Activated naive CD8-positive, alpha-beta T cell treated with anti-CD3 and anti-CD28 coated beads for 36 hours (primary cell): Measurements from ENCODE around the gene POGLUT3. TPM values are rescaled to one million over a fixed set of nuclear protein-coding genes. Genes with fewer than 3 reads are reported as not detected.

ENCODE experiments used
- DNase-seq: peaks from one replicate; pipeline ENCODE4 v3.0.0; 2021
- H3K27ac Mint-ChIP-seq: one replicate; pipeline ENCODE4 v1.8.0; 2022; ENCODE audit warnings: mild to moderate bottlenecking, moderate library complexity, mixed read lengths
- H3K27me3 Mint-ChIP-seq: one replicate; pipeline ENCODE4 v1.8.0; 2022; ENCODE audit warnings: mild to moderate bottlenecking, mixed read lengths
- H3K36me3 Mint-ChIP-seq: one replicate; pipeline ENCODE4 v1.8.0; 2021; ENCODE audit warnings: mild to moderate bottlenecking, mixed read lengths
- H3K4me1 Mint-ChIP-seq: one replicate; pipeline ENCODE4 v1.8.0; 2021; ENCODE audit warnings: mixed read lengths
- H3K4me3 Mint-ChIP-seq: one replicate; pipeline ENCODE4 v1.8.0; 2022; ENCODE audit warnings: mild to moderate bottlenecking, moderate library complexity, mixed read lengths
- H3K9me3 Mint-ChIP-seq: one replicate; pipeline ENCODE4 v1.8.0; 2022; ENCODE audit warnings: mixed read lengths
- total RNA-seq, 2 experiments: library from RNA; stranded (reverse); gene quantifications; one replicate each; pipeline ENCODE4 v1.2.3, GENCODE V29; 2021

The POGLUT3 gene
- total RNA-seq, result 10 to 100 TPM; 13.5 to 16.4 TPM

GRCh38 chr11:108498046-108498815 lies at the start of gene POGLUT3:
Gene POGLUT3 (minus strand): TSS chr11:108498384. CDS start chr11:108498366, 18 bp downstream.
- peak within 1 kb of the TSS; percentile 97 for H3K27ac Mint-ChIP-seq
- H3K36me3 Mint-ChIP-seq, result peaks cover 19% of the 10 kb centered on the region
- H3K4me3 Mint-ChIP-seq, result peak within 1 kb of the TSS; percentile 90
- H3K4me1 Mint-ChIP-seq, result peaks cover 23% of the 10 kb centered on the region
- peak; percentile 61 for DNase-seq
- H3K27me3 Mint-ChIP-seq, result no peaks in the 10 kb centered on the region
- no peaks in the 10 kb centered on the region for H3K9me3 Mint-ChIP-seq

GRCh38 chr11:108545909-108546501 lies 47.8 kb upstream of the POGLUT3 start:
- H3K36me3 Mint-ChIP-seq, result no peaks in the 10 kb centered on the region
- no peaks in the 10 kb centered on the region for H3K27me3 Mint-ChIP-seq
- no peak overlapping the region for H3K27ac Mint-ChIP-seq
- H3K9me3 Mint-ChIP-seq, result no peaks in the 10 kb centered on the region
- no peak for DNase-seq
- H3K4me3 Mint-ChIP-seq, result no peak overlapping the region
- H3K4me1 Mint-ChIP-seq, result no peaks in the 10 kb centered on the region

GRCh38 chr11:108543316-108543964 lies 45.3 kb upstream of the POGLUT3 start:
- Mint-ChIP-seq H3K27ac (no peak overlapping the region), H3K9me3 (no peaks in the 10 kb centered on the region), H3K27me3 (no peaks in the 10 kb centered on the region), H3K36me3 (peaks cover 2% of the 10 kb centered on the region), H3K4me3 (no peak overlapping the region), H3K4me1 (no peaks in the 10 kb centered on the region)
- DNase-seq, result no peak

- H3K9me3 Mint-ChIP-seq, result no peaks in the 10 kb centered on the region
- DNase-seq, result no peak
- H3K4me1 Mint-ChIP-seq, result peaks cover 3% of the 10 kb centered on the region
- H3K36me3 Mint-ChIP-seq, result peaks cover 4% of the 10 kb centered on the region
- H3K27ac Mint-ChIP-seq, result no peak overlapping the region
- H3K27me3 Mint-ChIP-seq, result no peaks in the 10 kb centered on the region
- no peak overlapping the region for H3K4me3 Mint-ChIP-seq
Observed at GRCh38 chr11:108541531-108541930, 43.3 kb upstream of the POGLUT3 start.

GRCh38 chr11:108538502-108538901 lies 40.3 kb upstream of the POGLUT3 start:
- no peaks in the 10 kb centered on the region for H3K9me3 Mint-ChIP-seq
- no peak for DNase-seq
- H3K4me3 Mint-ChIP-seq, result no peak overlapping the region
- H3K4me1 Mint-ChIP-seq, result peaks cover 3% of the 10 kb centered on the region
- no peaks in the 10 kb centered on the region for H3K27me3 Mint-ChIP-seq
- peaks cover 4% of the 10 kb centered on the region for H3K36me3 Mint-ChIP-seq
- no peak overlapping the region for H3K27ac Mint-ChIP-seq

- Mint-ChIP-seq H3K27ac (peak overlapping the region; percentile 12), H3K4me1 (peaks cover 3% of the 10 kb centered on the region), H3K36me3 (peaks cover 4% of the 10 kb centered on the region), H3K9me3 (no peaks in the 10 kb centered on the region), H3K4me3 (no peak overlapping the region), H3K27me3 (no peaks in the 10 kb centered on the region)
- DNase-seq, result no peak
Observed at GRCh38 chr11:108538022-108538424, 39.8 kb upstream of the POGLUT3 start.

- Mint-ChIP-seq H3K36me3 (peaks cover 10% of the 10 kb centered on the region), H3K4me3 (no peak overlapping the region), H3K9me3 (no peaks in the 10 kb centered on the region), H3K27ac (no peak overlapping the region), H3K4me1 (peaks cover 3% of the 10 kb centered on the region), H3K27me3 (no peaks in the 10 kb centered on the region)
- no peak for DNase-seq
Observed at GRCh38 chr11:108536783-108537182, 38.6 kb upstream of the POGLUT3 start.

- Mint-ChIP-seq H3K4me1 (peaks cover 3% of the 10 kb centered on the region), H3K9me3 (no peaks in the 10 kb centered on the region), H3K27ac (no peak overlapping the region), H3K27me3 (no peaks in the 10 kb centered on the region), H3K4me3 (no peak overlapping the region), H3K36me3 (peaks cover 10% of the 10 kb centered on the region)
- no peak for DNase-seq
Observed at GRCh38 chr11:108535384-108535955, 37.3 kb upstream of the POGLUT3 start.

GRCh38 chr11:108534274-108534882 lies 36.2 kb upstream of the POGLUT3 start:
- no peak for DNase-seq
- no peak overlapping the region for H3K27ac Mint-ChIP-seq
- H3K4me3 Mint-ChIP-seq, result no peak overlapping the region
- no peaks in the 10 kb centered on the region for H3K9me3 Mint-ChIP-seq
- peaks cover 10% of the 10 kb centered on the region for H3K36me3 Mint-ChIP-seq
- H3K4me1 Mint-ChIP-seq, result peaks cover 3% of the 10 kb centered on the region
- H3K27me3 Mint-ChIP-seq, result no peaks in the 10 kb centered on the region

GRCh38 chr11:108530426-108530825 lies 32.2 kb upstream of the POGLUT3 start:
- no peak overlapping the region for H3K27ac Mint-ChIP-seq
- no peak for DNase-seq

GRCh38 chr11:108527382-108527781 lies 29.2 kb upstream of the POGLUT3 start:
- Mint-ChIP-seq H3K4me3 (no peak overlapping the region), H3K27ac (no peak overlapping the region)
- no peak for DNase-seq

More at GRCh38 chr11:108530426-108530825, 32.2 kb upstream of the POGLUT3 start:
- no peaks in the 10 kb centered on the region for H3K9me3 Mint-ChIP-seq
- H3K27me3 Mint-ChIP-seq, result no peaks in the 10 kb centered on the region
- H3K4me3 Mint-ChIP-seq, result no peak overlapping the region
- no peaks in the 10 kb centered on the region for H3K4me1 Mint-ChIP-seq
- peaks cover 6% of the 10 kb centered on the region for H3K36me3 Mint-ChIP-seq

GRCh38 chr11:108525161-108525560 lies 27.0 kb upstream of the POGLUT3 start:
- H3K27ac Mint-ChIP-seq, result no peak overlapping the region
- DNase-seq, result no peak
- H3K27me3 Mint-ChIP-seq, result no peaks in the 10 kb centered on the region
- H3K36me3 Mint-ChIP-seq, result peaks cover 3% of the 10 kb centered on the region
- H3K9me3 Mint-ChIP-seq, result peaks cover 3% of the 10 kb centered on the region
- no peak overlapping the region for H3K4me3 Mint-ChIP-seq
- no peaks in the 10 kb centered on the region for H3K4me1 Mint-ChIP-seq

More at GRCh38 chr11:108527382-108527781, 29.2 kb upstream of the POGLUT3 start:
- no peaks in the 10 kb centered on the region for H3K4me1 Mint-ChIP-seq
- no peaks in the 10 kb centered on the region for H3K27me3 Mint-ChIP-seq
- H3K36me3 Mint-ChIP-seq, result peaks cover 3% of the 10 kb centered on the region
- H3K9me3 Mint-ChIP-seq, result peaks cover 3% of the 10 kb centered on the region

- no peaks in the 10 kb centered on the region for H3K27me3 Mint-ChIP-seq
- no peak overlapping the region for H3K4me3 Mint-ChIP-seq
- no peak for DNase-seq
- no peaks in the 10 kb centered on the region for H3K4me1 Mint-ChIP-seq
- peaks cover 3% of the 10 kb centered on the region for H3K36me3 Mint-ChIP-seq
- peaks cover 3% of the 10 kb centered on the region for H3K9me3 Mint-ChIP-seq
- H3K27ac Mint-ChIP-seq, result no peak overlapping the region
Observed at GRCh38 chr11:108524422-108524821, 26.2 kb upstream of the POGLUT3 start.

GRCh38 chr11:108522318-108522717 lies 24.1 kb upstream of the POGLUT3 start:
- Mint-ChIP-seq H3K4me1 (no peaks in the 10 kb centered on the region), H3K27me3 (no peaks in the 10 kb centered on the region), H3K9me3 (peaks cover 3% of the 10 kb centered on the region), H3K27ac (no peak overlapping the region), H3K4me3 (no peak overlapping the region), H3K36me3 (peaks cover 3% of the 10 kb centered on the region)
- no peak for DNase-seq

GRCh38 chr11:108518581-108518980 lies 20.4 kb upstream of the POGLUT3 start:
- Mint-ChIP-seq H3K36me3 (peaks cover 12% of the 10 kb centered on the region), H3K4me1 (no peaks in the 10 kb centered on the region), H3K27ac (no peak overlapping the region), H3K4me3 (no peak overlapping the region), H3K9me3 (no peaks in the 10 kb centered on the region), H3K27me3 (no peaks in the 10 kb centered on the region)
- DNase-seq, result no peak
